Stimulated activated CD4-positive, alpha-beta T cell treated with anti-CD3 and anti-CD28 coated beads, Interleukin-12 subunit alpha, Interleukin-12 subunit beta, amount 100 ng/mL, for 4 hours (primary cell): Measurements from ENCODE around the gene FRYL.
A peak's percentile ranks its signal among the peaks of the same experiment; 100 is the strongest.
"Not testable (repeated sequence)": the region's sequence is repeated elsewhere in the genome, so short reads cannot be mapped to it uniquely, and the experiment has no call there.

ENCODE experiments used
- DNase-seq: peaks from one replicate; pipeline ENCODE4 v3.0.0-alpha.2; 2020

The FRYL gene

DNA sequence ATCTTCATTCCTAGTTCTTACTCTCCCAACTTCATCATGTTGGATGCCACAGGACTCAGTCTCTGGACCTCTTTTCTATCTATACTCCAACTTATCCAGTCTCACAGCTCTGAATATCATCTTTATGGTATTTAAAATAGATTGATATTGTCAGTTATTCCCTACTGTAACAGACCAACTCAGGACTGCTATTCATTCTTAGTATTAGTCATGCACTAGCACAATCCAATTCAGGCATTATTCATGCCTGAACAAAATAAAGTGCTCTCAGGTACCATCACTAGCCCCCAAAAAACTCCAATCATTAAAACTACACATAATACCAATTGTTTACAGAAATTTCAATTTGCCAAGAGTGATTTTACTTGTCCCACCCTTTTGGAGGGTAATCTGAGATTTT, 37.7 kb downstream of the FRYL start:
- no peak for DNase-seq

DNA sequence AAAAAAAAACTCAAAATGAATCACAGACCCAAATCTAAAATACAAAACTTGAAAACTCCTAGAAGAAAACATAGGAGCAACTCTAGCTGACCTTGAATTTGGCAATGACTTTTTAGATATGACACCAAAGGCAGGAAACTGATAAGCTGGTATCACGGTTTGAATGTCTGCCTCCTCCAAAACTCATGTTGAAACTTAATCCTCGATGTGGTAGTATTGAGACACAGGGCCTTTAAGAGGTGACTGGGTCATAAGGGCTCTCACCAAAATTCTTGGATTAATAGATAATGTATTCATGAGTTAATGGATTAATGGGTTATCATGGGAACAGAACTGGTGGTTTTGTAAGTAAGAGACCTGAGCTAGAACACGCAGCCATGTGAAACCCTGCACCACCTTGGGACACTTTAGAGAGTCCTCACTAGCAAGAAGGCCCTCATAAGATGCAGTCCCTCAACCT, 40.5 kb downstream of the FRYL start:
- DNase-seq: no peak

DNA sequence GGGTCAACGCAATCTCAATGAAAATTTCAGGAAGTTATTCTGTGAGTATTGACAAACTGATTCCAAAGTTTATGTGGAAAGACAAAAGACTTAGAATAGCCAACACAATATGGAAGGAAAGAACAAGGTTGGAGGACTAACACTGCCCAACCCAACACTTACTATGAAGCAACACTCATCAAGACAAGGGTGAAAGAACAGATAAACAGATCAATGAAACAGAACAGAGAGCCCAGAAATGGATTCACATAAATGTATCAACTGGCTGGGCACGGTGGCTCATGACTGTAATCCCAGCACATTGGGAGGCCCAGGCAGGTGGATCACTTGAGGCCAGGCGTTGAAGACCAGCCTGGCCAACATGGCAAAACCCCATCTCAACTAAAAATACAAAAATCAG, 41.2 kb downstream of the FRYL start:
- DNase-seq: no peak

DNA sequence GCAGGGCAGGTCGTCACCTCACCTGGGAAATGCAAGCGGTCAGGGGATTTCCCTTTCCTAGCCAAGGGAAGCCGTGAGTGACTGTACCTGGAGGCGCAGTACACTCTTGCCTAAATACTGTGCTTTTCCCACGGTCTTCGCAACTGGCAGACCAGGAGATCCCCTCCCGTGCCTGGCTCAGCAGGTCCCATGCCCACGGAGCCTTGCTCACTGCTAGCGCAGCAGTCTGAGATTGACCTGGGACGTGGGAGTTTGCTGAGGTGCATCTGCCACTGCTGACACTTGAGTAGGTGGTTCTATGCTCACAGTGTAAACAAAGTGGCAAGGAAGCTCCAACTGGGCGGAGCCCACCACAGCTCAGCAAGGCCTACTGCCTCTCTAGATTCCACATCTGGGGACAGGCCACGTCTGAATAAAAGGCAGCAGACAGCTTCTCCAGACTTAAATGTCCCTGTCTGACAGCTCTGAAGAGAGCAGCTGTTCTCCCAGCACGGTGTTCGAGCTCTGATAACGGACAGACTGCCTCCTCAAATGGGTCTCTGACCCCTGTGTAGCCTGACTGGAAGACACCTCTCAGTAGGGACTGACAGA, 51.1 kb downstream of the FRYL start:
- peak; percentile 13 for DNase-seq

DNA sequence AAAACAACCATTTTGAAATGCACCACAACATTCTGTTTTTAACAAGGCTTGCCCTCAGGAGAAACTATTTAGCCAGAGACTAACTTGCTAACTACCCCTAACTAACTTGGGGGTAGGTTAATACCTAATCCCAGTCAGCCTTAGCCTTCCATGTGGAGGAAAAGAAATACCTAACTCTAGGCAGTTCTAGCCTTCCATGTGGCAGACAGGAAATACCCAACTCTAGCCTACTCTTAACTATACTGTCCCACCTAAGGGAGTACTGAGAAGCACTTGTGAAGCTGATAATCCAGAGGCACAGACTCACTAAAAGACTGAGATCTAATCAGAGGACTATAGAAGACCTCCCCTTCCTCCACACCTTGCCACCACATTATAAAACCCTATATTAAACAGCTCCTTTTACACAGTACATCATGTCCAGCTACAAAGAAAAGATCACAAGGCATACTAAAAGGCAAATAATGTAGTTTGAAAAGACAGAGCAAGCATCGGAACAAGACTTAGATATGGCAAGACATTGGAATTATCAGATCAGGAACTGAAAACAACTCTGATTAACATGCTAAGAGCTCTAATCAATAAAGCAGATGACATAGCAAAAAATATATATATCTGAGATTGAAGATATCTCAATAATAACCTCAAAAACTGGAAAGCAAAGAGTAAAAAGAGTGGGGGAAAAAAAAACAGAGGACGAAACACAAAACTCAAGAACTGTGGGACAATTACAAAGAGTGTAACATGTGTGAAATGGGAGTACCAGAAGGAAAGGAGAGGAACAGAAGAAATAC, 52.2 kb downstream of the FRYL start:
- DNase-seq: no peak

DNA sequence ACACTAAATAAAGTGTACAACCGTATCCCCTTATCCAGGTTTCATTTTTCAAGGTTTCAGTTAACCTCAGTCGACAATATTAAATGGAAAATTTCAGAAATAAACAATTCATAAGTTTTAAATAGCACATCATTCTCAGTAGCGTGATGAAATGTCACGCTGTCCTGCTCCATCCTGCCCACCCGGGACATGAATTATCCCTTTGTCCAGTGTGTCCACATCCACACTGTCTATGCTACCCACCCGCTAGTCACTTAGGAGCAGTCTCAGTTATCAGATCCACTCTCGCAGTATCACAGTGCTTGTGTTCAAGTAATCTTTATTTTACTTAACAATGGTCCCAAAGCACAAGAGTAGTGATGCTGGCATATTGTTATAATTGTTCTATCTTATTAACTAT, 54.7 kb downstream of the FRYL start:
- no peak for DNase-seq

DNA sequence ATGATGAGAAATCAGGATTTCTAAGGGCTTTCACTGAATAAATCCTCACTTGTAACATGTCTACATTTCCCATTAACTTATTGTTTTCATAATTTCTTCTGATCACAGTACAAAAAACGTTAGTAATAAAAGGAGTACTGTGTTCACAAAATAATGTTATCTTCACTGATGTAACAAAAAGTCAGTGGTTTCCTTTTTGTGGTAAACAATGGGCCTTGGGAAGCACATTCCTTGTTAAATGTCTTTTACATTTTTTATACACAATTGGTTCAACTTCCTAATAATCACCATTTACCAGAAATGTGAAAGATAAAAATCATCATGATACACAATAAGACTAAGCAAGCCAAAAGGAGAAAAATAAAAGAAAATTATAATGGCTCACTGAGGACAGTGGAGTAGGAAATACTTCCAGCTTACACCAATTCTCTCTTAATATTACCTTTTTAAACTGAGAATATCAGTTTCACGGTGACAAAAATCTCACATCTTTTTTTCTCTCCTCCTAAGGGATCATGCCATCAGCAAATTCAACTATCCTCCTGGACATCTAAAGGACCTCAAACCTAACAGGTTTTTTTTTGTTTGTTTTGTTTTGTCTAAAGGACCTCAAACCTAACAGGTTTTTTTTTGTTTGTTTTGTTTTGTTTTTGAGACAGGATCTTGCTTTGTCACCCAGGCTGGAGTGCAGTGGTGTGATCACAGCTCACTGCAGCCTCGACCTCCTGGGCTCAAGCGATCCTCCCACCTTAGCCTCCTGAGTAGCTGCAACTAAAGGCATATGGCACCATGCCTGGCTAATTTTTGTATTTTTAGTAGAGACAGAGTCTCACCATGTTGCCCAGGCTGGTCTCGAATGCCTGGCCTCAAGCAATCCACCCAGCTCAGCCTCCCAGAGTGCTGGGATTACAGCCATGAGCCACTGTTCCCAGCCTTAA, 57.3 kb downstream of the FRYL start:
- no peak for DNase-seq

DNA sequence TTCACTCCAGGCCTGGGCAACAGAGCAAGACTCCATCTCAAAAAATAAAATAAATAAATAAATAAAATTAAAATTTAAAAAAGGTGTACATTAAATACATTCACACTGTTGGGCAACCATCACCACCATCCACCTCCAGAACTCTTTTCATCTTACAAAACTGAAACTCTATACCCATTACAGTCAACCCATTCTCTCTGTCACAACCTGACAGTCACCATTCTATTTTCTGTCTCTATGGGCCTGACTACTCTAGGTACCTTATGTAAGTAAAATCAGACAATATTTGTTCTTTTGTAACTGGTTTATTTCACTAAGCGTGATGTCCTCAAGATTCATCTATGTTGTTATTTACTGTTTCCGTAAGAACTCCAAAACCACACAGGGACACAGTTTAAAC, 59.6 kb downstream of the FRYL start:
- DNase-seq: no peak

DNA sequence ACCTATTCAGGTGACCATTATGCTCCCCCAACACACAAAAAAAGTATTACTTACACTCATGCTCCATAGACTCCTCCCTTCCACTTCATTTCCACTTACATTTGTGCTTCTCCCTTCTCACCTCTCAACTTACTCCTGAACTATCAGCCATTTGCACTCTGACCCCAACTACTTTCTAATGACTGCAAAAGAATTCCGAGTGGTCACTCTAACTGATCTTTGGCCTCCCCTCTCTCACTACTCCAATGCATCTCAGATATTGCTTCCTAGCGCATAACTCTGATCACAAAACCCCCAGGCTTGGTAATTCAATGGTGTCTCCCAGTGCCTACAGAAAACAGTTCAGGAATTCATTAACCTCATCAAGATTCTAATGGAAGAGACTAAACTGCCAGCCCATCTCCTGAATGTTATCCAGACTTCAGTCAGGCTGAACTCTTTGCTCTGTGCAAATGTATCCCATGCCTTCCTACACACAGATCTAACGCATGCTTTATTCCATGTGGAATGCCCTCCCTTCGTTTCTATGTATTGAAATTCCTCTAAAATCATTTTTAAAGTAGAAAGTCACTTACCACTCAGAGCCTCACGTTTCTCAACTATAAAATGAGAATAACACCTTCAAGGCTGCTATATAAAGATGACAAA, 61.1 kb downstream of the FRYL start:
- DNase-seq: no peak

DNA sequence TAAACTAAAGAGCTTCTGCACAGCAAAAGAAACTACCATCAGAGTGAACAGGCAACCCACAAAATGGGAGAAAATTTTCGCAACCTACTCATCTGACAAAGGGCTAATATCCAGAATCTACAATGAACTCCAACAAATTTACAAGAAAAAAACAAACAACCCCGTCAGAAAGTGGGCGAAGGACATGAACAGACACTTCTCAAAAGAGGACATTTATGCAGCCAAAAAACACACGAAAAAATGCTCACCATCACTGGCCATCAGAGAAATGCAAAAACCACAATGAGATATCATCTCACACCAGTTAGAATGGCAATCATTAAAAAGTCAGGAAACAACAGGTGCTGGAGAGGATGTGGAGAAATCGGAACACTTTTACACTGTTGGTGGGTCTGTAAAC, 63.8 kb downstream of the FRYL start:
- DNase-seq: not testable (repeated sequence)

DNA sequence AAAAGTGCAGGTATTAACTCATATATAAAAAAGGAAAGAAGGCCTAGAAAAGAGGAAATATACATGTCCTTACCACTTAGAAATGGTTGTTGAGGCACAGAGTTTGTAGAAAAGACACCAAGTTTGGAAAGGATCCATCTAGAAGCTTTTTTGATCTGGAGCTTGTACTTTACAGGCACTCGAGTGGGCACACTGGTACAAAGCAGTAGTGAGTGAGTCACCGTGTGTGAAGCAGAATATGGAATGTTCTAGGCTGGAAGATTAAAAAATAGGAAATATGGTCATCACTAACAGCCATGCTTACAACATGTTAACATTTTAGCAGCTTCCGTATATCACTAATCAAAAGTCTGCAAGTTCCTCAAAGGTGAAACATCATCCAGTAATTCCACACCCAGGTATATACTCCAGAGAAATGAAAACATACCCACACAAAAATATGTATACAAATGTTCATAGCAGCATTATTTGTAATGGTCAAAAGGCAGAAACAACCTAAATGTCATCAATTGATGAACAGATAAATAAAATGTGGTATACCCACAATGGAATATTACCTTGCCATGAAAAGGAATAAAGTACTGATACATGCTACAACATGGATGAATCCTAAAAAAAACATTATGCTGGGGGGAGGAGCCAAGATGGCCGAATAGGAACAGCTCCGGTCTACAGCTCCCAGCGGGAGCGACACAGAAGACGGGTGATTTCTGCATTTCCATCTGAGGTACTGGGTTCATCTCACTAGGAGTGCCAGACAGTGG, 69.5 kb downstream of the FRYL start:
- no peak for DNase-seq

DNA sequence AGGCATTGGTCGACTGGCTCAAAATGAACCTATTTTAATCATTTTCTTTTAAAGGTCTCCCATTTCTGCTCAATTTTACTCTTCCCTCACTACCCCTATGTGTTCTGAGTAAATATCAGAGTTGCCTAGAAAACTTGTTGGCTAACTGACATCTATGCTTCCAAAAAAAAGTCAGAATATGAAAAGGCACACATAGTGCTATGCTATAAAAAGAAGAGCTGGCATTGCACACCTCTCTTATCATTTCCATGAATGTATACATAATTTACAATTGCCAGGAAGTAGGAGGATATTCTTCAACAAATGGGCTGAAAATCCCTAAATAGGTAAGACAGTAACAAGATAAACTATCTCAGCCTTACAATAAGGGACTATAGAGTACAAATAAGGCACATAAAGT, 70.2 kb downstream of the FRYL start:
- no peak for DNase-seq

DNA sequence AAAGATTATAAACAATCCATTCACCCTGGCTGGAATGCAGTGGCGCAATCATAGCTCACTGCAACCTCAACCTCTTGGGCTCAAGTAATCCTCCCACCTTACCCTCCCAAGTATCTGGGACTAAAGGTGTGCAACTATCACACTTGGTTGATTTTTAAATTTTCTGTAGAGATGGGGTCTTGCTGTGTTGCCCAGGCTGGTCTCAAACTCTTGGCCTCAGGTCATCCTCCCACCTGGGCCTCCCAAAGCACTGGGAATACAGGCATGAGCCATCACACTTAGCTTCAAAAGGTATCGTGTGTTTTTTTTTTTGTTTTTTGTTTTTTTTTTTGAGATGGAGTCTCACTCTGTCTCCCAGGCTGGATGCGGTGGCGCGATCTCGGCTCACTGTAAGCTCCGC, 71.5 kb downstream of the FRYL start:
- no peak for DNase-seq

DNA sequence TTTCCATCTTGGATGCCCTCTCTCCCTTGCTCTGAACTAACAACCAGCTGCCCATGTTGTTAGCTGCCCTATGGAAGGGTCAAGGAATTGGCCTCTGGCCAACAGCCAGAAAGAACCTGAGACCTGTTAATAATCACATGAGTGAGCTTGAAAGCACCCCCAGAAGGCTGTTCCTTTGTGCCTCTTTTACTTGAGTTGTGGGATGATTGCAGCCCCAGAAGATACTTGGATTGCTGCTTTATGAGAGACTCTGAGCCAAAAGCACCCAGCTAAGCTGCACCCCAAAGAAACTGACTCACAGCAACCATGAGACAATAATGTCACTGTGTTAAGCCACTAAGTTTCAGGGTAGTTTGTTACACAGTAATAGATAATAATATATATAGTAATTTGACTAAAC, 73.3 kb downstream of the FRYL start:
- DNase-seq: no peak

DNA sequence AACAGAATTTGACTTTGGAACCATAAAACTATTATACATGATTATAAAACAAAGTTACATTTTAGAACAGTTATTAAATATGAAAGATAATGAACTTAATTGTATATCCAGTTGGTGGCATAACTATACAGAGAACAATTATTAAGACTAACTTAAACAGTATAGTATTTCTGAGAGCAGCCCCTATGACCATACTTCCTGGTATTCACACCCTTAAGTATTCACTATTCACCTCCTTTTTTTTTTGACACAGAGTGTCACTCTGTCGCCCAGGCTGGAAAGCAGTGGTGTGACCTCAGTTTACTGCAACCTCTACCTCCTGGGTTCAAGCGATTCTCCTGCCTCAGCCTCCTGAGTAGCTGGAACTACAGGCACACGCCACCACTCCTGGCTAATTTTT, 74.5 kb downstream of the FRYL start:
- DNase-seq: no peak

DNA sequence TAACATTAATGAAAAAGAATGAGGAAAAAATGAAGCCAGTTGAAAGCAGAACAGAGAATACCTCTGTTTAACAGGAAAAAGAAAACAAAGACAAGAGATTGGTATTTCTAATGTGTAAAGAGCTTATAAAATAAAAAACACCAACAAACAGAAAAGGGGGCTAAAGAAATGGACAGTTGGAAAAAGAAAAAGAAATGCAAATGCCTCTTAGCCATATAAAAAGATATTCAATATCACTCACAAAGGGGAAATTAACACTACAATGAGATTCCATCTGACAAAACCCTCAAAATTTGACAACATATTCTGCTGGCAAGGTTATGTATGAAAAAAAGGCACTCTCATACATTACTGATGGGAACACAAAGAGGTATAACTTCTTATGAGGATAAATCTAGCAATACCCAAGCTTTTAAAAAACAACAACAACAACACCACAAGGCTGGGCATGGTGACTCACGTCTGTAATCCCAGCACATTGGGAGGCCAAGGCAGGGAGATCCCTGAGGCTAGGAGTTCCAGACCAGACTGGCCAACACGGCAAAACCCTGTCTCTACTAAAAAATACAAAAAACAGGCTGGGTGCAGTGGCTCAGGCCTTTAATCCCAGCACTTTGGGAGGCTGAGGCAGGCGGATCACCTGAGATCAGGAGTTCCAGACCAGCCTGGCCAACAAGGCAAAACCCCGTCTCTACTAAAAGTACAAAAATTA, 75.8 kb downstream of the FRYL start:
- DNase-seq: no peak

DNA sequence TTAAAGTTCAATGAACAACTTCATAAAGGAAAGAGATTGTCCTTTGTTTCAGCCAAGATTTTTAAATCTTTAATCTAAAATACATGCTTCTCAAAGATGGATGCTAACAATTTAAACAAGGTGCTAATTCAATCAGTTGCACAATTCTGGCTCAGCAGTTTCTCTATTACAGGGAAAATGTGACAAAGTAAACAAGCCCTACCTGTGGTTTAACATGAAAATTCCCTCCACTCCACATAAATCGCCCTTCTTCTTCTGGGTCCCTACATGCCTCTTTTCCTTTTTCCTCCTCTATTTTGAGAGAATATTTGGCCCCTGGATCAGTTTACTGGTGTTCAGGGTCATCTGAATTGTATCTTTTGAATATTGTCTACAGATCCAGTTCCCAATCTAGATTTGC, 80.6 kb downstream of the FRYL start:
- DNase-seq: no peak

DNA sequence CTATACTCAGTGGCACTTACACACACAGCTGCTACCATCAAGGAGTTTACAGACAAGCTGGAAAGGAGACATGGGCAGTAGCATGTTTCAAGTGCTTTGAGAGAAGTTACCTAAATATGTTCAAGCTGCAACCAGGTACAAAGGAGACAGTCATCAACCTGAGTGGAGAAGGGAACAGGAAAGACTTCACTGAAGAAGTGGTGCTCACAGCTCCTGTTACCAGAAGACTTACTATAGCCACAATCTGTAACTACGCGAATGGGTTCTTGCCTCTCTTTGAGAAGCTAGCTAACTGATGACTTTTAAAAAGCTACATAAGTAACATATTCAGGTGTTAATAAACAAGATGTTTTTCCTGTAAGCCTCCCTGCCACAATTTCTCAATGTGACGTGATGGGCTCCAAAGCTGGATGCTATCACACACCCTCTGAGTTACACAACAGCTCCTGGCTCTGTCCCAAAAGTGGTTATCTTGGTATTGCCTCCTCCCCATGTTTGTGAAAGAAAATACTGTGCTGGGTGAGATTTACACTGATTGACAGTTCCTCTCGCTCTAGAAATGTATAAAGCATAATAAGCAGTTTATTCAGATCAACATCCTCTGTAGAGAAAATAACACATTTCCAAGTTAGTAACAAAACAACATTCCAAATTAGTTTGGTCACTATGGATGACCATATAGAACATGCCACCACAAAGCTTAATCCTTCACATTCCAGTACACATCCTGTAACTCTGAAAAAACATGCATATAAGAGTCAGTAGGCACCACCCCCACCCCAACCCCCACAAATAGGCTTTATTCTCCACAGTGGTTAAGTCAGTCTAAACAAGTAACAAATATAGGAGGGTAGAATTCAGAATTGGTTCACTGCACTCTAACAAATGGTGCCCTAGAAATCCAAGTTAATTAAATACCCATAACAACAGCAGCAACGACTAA, 81.8 kb downstream of the FRYL start:
- DNase-seq: no peak

DNA sequence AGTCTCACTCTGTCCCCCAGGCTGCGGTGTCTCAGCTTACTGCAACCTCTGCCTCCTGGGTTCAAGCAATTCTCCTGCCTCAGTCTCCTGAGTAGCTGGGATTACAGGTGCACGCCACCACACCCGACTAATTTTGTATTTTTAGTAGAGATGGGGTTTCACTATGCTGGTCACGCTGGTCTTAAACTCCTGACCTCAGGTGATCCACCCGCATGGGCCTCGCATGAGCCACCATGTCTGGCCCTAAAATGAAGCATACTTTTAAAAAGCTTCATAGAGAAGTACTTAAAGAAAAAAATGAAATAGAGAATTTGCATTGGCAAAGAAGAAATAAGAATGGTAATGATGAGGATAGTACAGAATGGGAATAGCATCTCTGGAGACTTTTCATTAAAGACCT, 82.6 kb downstream of the FRYL start:
- DNase-seq: not testable (repeated sequence)

DNA sequence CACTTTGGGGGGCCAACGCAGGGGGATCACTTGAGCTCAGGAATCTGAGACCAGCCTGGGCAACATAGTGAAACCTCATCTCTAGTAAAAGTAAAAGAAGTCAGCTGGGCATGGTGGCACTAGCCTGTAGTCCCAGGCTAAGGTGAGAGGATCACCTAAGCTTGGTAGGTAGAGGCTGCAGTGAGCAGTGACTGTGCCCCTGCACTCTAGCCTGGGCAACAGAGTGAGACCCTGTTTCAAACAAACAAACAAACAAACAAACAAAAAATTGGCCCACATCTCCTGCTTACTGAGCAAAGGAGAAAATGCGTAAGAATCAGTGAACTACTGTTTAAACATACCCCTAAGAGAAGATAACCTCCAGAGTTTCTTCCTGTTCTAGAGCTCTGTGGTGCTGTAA, 85.3 kb downstream of the FRYL start:
- DNase-seq: no peak
